HG03159 (cell line): ENCODE results near the gene HECTD1.
"Not testable (repeated sequence)": the region's sequence is repeated elsewhere in the genome, so short reads cannot be mapped to it uniquely, and the experiment has no call there.

Experiments
- ATAC-seq: cut with Tn5 transposase; IDR thresholded peaks from one replicate; pipeline ENCODE4 v1.9.1; 2021; ENCODE audit warnings: mild to moderate bottlenecking, moderate library complexity; ENCODE audit not compliant: unreplicated experiment

The HECTD1 gene

DNA sequence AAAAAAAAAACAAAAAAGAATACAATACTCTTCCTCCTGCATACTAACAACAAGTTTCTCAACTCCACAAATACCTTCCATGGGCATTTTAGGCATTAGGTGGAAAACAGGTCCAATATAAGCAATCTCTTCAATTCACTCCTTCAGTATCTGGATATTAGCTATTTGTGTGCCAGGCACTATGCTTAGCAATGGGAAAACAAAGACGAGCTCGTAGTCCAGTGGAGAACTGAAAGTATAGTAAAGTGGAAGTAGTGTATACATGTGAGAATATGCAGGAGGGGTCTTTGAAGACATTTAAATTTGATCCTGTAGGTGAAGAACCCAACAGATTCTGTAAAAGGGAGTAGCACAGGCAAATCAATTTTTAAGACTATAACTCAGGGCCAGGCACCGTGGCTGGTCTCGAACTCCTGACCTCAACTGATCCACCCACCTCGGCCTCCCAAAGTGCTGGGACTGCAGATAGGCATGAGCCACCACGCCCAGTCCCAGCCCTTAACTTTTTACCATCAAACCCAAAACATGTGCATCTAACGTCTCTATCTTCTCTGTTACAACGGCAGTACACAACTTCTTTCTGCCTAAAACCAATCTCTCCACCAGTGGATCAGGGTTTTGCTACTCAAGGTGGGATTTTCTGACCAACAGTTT lies 10.6 kb downstream of the HECTD1 start:
- ATAC-seq: no peak

DNA sequence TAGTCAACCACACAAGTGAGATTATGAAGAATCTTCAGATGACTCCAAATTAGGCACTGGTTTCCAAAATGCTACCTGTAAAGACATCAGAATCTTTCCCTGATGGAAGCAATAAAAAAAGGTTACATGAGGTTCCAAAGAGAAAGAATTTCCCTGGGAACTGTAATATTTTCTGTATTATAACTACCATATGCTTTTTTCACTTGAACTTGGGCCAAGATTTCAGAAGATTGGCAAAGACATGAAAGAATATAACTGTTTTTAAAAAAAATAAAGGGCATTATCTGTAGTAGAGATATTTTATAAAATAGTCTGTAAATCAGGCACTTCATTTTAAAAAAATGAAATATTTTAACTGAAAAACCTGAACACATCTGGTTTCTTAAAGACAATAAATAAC lies 12.9 kb downstream of the HECTD1 start:
- no peak for ATAC-seq

DNA sequence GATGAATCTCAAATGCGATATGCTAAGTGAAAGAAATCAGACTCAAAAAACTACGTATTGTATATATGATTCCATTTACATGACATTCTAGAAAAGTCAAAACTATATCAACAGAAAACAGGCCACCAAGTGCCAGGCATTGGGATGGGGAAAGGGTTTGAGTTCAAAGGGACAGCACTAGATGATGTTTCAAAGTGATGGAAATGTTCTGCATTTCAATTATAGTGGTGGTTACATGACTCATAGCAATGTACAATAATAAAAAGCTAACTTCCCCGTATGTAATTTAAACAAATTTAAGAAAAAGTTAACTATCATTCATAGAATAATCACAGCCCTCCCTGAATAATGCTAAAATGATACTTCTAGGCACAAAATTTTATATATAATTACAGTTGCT lies 13.5 kb downstream of the HECTD1 start:
- ATAC-seq: no peak

DNA sequence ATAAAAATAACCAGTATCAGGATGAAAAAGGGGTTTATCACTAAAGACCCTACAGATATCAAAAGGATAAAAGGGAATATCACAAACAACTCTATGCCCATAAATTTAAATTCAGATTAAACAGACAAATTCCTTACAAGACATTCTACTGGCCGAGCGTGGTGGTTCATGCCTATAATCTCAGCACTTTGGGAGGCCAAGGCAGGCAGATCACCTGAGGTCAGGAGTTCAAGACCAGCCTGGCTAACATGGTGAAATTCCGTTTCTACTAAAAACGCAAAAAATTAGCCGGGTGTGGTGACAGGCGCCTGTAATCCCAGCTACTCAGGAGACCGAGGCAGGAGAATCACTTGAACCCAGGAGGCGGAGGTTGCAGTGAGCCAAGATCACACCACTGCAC lies 15.0 kb downstream of the HECTD1 start:
- not testable (repeated sequence) for ATAC-seq

DNA sequence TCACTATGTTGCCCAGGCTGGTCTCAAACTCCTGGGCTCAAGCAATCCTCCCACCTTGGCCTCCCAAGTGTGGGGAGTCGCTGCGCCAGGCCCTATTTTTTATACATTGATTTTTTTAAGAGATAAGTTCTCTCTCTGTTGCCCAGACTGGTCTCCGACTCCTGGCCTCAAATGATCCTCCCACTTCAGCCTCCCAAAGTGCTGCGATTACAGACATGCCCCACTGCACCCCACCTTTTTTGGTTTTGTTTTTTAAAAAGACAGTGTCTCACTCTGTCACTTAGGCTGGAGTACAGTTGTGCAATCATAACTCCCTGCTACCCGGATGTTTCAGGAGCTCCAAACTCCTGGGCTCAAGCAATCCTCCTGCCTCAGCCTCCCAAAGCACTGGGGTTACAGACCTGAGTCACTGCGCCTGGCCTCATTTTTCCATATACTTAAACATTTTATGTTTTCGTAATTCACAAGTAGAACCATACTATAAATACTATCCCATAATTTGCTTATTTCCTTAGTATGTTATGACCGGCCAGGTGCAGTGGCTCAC lies 16.8 kb downstream of the HECTD1 start:
- ATAC-seq: no peak

DNA sequence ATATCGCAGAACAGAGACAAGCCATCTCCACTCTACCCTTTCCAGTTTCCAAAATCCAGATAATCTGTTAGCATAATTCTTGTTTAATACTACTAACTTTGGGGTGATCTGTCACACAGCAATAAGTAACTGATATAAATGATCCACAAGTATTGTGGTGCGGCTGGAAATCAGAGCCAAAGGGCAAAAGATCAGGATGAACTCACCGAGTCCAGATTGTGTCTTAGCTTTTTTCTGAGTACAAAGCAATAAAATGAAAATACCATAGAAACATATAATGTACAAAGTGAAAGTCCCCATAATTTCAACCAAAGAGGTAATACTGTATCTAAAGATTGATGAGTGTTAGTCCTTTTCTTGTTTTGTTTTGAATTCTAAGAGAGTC lies 17.4 kb downstream of the HECTD1 start:
- no peak for ATAC-seq

DNA sequence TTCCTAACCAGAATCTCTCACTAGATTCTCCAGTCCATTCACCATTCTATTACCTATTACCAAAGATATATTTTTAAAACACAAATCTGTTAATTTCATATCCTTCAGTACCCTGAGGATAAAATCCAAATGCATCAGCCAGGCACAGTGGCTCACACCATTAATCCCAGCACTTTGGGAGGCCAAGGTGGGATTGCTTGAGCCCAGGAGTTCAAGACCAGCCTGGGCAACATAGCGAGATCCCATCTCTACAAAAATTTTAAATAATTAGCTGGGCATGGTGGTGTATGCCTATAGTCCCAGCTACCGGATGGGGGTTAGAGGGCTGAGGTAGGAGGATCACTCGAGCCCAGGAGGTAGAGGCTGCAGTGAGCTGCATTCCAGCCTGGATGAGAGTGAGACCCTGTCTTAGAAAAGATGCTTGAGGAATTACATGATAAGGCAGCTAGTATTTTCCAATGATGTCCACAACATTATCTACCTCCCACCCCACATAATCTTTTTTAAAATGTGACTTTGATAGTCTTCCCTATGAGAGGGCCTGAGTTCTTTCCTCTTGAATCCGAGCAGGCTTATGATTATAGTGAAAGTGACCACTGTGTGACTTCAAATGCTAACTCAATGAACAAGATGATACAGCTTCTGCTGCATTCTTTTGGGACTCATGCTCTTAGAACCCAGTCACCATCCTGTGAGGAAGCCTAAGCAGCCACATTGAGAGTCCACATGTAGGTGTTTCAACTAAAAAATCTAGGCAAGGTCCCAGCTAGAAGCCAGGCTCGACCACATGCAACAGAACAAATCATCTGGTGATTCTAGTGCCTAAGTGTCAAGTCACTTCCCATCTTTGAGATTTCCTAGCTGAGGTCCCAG lies 18.0 kb downstream of the HECTD1 start:
- ATAC-seq: no peak

DNA sequence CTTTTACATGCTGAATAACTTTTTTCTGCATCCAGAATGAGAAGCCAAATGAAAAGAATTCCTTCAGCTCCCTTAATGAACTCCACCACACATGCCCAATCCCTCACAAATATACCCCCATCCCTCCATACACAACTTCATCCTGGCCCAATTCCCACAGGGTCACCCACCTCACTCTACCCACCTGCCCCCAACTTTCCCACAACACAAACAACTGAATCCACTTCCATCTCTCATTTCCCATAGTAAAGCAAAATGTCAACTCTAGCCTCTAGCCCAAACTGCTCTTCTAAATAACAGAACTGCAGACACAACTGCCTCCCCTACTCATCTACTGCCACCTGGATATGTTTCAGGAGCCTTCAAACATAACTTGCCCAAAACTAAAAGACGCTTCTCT lies 18.8 kb downstream of the HECTD1 start:
- no peak for ATAC-seq

DNA sequence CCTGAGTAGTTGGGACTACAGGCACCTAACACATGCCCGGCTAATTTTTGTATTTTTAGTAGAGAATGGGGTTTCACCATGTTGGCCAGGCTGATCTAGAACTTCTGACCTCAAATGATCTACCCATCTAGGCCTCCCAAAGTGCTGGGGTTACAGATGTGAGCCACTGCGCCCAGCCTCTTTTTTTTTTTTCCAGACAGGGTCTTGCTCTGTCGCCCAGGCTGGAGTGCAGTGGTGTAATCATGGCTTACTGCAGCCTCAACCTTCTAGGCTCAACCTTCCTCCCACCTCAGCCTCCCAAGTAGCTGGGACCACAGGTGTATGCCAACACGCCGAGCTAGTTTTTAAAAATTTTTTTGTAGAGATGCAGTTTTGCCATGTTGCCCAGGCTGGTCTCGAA lies 25.6 kb downstream of the HECTD1 start:
- ATAC-seq: not testable (repeated sequence)

DNA sequence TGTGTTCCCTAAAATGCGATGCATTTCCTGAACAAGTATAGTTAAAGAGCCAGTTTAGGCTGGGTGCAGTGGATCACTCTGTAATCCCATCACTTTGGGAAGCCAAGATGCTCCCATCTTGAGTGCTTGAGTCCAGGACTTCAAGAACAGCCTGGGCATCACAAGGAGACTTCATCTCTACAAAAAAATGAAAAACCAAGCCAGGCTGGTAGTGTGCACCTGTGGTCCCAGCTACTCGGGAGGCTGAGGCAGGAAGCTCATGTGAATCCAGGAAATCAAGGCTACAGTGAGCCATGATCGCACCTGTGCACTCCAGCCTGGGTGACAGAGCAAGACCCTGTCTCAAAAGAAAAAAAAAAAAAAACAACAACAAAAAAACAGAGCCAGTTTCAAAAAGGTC lies 26.3 kb downstream of the HECTD1 start:
- ATAC-seq: no peak

DNA sequence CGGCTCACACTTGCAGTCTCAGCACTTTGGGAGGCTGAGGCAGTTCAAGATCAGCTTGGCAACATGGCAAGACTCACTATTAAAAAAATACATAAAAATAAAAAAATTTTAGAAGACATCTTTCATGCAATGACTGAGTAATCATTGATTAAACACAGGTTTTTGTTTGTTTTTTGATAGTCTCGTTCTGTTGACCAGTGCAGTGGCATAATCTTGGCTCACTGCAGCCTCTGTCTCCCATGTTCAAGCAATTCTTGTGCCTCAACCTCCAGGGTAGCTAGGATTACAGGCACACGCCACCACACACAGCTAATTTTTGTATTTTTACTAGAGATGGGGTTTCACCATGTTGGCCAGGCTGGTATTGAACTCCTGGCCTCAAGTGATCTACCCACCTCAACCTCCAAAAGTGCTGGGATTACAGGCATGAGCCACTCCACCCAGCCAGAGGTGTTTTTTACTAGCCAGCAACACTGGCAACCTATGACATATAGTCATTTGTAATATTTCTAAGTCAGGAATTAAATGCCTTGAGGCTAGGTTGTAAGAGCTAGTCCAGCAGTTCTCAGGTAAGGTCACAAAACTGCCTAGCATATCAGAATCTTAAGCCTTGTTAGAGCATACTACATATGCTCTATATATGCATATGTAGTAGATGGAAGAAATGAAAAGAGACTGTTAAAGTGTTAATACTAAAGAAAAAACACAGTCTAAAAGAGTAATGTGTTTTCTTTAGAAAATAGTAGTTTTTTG lies 27.1 kb downstream of the HECTD1 start:
- no peak for ATAC-seq

DNA sequence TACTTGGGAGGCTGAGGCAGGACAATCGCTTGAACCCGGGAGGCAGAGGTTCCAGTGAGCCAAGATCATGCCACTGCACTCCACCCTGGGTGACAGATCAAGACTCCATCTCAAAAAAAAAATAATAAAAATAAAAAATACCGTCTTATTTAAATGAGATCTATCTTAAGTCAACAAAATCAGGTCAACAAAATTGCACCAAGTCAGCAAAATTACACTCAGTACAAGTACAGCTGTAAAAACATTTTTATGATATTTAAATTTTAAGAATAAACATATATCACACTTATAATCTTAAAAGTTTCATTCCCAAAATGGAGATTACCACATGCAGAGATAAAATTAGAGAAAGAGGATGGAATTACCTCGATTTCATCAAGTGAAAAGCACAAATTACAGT lies 33.2 kb downstream of the HECTD1 start:
- ATAC-seq: no peak

DNA sequence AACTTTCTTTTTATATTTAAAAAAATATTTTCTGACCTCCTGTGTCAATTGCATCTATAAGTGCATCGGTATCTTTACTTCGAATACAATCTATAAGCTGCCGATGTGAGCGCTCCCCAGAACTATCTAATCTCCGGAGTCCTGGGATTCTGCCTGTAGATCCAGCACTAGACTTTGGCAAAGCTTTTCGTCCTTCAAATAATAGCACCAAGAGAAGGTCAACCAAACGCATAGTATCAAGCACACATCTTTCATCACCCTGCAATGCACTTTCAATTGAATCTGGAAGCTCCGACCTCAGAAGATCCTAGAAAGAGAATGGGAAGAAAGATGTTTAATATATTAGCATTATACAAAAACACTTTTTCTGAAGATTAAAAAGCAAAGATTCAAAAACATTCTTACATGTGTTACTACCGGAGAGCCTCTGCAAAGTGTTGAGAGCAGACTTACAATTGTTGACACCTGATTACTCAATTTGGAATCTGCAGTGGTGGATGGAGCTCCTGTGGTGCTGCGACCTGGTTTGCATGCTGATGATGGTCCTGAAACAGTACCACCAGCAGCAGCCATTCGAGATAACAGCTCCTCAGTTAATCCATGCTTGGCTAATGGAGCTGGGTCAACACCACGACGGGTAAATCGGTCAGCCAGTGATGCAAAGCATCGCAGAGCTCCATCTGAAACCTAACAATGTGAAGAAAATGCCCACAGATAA lies 34.3 kb downstream of the HECTD1 start:
- ATAC-seq: no peak

DNA sequence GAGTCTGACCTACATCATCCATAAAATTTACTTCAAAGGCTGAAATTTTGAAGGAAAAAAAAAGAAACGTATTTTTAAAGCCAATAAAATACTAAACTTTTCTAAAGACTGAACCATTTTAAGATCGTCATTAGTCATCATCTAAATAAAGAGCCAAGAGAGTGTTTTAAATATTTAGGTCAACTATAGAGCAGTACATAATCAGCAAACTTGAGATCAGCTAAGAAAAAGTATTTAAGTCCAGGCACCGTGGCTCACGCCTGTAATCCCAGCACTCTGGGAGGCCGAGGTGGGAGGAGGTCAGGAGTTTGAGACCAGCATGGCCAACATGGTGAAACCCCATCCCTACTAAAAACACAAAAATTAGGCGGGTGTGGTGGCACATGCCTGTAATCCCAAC lies 35.5 kb downstream of the HECTD1 start:
- ATAC-seq: no peak

DNA sequence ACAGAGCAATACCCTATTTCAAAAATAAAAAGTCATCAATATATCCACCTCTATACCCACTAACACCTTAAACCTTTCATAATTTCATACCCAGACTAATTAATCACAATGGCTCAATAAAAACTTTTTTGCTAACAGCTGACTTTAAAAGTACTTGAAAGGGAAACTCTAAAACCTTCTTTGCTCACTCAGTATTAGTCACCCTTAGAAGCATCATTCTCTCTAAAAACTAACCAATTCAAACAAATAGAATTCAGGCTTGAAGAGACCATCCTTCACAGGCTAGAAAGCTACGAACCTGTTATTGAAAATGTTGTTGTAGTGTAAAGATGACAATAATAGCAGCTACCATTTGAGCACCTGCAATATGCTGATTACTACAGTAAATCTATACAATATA lies 37.2 kb downstream of the HECTD1 start:
- no peak for ATAC-seq

DNA sequence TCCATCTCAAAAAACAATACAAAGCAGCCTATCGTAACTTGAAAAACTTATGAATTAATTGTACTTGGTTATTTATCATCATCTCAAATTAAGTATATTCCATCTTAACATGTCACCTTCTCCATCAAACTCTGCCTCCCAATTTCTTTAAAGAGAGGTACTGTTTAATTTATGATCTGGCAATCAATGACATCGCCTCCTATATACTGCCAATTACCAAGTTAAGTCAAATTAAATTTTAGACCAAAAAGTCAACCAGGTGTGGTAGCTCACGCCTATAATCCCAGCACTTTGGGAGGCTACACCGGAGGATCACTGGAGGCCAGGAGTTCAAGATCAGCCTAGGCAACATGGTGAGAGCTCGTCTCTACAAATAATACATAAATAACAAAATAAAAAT lies 37.7 kb downstream of the HECTD1 start:
- no peak for ATAC-seq

DNA sequence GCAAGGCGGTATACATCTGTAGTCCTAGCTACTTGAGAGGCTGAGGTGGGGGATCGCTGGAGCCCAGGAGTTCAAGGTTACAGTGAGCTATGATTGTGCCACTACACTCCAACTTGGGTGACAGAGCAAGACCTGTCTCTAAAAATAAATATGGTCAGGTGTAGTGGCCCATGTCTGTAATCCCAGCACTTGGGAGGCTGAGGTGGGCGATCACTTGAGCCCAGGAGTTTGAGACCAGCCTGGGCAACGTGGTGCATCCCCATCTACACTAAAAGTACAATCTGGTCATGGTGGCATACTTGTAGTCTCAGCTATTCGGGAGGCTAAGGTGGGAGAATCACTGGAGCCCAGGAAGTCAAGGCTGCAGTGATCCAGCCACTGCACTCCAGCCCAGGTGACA lies 40.6 kb downstream of the HECTD1 start:
- ATAC-seq: no peak

DNA sequence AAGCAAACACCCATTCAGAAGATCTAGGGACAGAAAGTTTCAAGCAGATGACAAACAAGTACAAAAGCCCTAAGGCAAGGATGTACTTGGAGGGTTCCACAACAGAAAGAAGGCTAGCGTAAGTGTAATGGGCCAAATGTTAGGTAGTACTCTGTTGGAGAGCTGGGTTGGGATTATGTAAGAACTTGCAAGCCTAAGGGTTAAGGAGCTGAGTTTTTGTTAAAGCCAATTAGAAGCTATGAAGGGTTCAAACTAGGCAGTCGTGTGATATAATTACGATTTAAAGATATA lies 41.4 kb downstream of the HECTD1 start:
- no peak for ATAC-seq

DNA sequence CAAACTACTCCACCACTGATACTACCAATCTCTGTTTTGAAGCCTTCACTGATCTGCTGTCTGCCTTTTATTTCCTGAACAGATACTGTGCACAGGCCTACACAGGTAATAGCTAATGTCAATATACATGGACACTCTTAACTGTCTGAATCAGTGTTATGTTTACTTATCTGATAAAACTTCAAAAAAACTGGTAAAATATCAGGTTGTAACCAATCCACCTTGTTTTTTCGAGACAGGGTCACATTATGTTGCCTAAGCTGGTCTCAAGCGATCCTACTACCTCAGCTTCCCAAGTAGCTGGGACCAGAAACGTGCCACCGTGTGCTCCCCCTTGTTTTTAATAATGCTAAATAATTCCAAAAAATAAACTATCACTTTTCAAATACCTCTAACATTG lies 43.5 kb downstream of the HECTD1 start:
- ATAC-seq: no peak

DNA sequence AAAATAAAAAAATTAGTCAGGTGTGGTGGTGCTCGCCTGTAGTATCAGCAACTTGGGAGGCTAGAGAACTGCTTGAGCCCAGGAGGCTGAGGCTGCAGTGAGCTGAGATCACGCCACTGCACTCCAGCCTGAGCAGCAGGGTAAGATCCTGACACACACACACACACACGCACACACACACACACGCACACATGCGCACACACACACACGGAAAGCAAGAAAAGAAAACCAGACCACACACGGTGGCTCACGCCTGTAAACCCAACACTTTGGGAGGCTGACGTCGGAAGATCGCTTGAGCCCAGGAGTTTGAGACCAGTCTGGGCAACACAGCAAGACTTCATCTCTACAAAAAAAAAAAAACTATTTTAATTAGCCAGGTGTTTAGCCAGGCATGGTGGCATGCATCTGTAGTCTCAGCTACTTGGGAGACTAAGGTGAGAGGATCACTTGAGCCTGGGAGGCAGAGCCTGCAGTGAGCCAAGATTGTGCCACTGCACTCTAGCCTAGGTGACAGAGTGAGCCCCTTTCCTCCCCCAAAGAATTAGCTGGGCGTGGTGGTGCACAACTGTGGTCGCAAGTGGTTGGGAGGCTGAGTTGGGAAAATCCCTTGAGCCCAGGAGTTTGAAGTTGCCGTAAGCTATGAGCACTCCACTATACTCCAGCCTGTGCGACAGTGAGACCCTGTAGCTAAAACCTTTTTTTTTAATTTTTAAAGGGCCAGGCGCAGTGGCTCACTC lies 44.5 kb downstream of the HECTD1 start:
- ATAC-seq: no peak
